ENCODE results near the gene LDB2. TPM values are rescaled to one million over a fixed set of nuclear protein-coding genes. Genes with fewer than 3 reads are reported as not detected.

Gene LDB2
- total RNA-seq, 1 donor from 2014 or later, result 55.8 TPM

- Histone ChIP-seq H3K4me3 (ENCODE audit: low read length in 3 of 3) (no peak overlapping the region), H3K36me3 (ENCODE audit: control insufficient read depth in 3 of 3, insufficient read depth in 3 of 3, low read length in 3 of 3) (no peaks in the 10 kb centered on the region), H3K27me3 (ENCODE audit: control insufficient read depth in 3 of 3, insufficient read depth in 3 of 3, low read length in 3 of 3) (no peaks in the 10 kb centered on the region), H3K27ac (ENCODE audit: low read depth, low read length) (no peak overlapping the region), H3K9ac (ENCODE audit: low read depth in 1 of 3, low read length in 3 of 3) (no peak overlapping the region), H3K4me1 (ENCODE audit: control insufficient read depth in 3 of 3, insufficient read depth in 3 of 3, low read length in 3 of 3) (peaks cover 0 to 4% (median 0%) of the 10 kb centered on the region in 3 donors), H3K9me3 (ENCODE audit: control insufficient read depth in 3 of 3, low read length in 3 of 3) (no peaks in the 10 kb centered on the region)
Measured at GRCh38 chr4:16594128-16594527, 304.3 kb downstream of the LDB2 start.

GRCh38 chr4:16593386-16593785 is 305.1 kb downstream of the LDB2 start:
- Histone ChIP-seq H3K27me3 (ENCODE audit: control insufficient read depth in 3 of 3, insufficient read depth in 3 of 3, low read length in 3 of 3) (no peaks in the 10 kb centered on the region), H3K4me1 (ENCODE audit: control insufficient read depth in 3 of 3, insufficient read depth in 3 of 3, low read length in 3 of 3) (peaks cover 0 to 4% (median 0%) of the 10 kb centered on the region in 3 donors), H3K4me3 (ENCODE audit: low read length in 3 of 3) (no peak overlapping the region), H3K9me3 (ENCODE audit: control insufficient read depth in 3 of 3, low read length in 3 of 3) (no peaks in the 10 kb centered on the region), H3K9ac (ENCODE audit: low read depth in 1 of 3, low read length in 3 of 3) (no peak overlapping the region), H3K36me3 (ENCODE audit: control insufficient read depth in 3 of 3, insufficient read depth in 3 of 3, low read length in 3 of 3) (no peaks in the 10 kb centered on the region), H3K27ac (ENCODE audit: low read depth, low read length) (no peak overlapping the region)

DNA sequence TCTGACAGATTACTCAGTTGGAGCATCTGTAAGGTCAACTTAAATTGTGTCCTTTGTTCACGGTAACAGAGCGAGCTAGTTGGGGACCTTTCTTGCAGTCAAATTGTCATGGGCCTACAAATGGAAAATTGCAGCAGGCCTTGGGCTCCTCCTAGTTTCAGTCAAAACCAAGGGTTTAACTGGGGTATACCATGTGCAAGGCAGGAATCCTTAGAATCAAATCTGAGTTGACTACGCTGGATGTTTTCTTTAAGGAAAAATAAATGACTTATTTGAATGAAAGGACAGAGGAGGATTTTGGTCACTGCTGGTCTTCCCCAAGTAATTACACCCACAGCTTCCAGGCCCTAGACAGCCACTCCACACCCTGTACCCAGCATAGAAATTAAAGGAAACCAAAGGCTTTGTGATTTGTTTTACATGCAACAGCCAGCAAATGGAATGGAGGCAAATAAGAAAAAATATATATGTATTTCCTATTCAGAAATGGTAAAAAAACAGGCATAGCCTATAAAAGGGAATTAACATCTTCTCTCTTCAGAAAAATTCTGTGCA is 307.1 kb downstream of the LDB2 start:
- Histone ChIP-seq H3K27me3 (ENCODE audit: control insufficient read depth in 3 of 3, insufficient read depth in 3 of 3, low read length in 3 of 3) (no peaks in the 10 kb centered on the region), H3K36me3 (ENCODE audit: control insufficient read depth in 3 of 3, insufficient read depth in 3 of 3, low read length in 3 of 3) (no peaks in the 10 kb centered on the region), H3K9me3 (ENCODE audit: control insufficient read depth in 3 of 3, low read length in 3 of 3) (no peaks in the 10 kb centered on the region), H3K9ac (ENCODE audit: low read depth in 1 of 3, low read length in 3 of 3) (no peak overlapping the region), H3K4me3 (ENCODE audit: low read length in 3 of 3) (no peak overlapping the region), H3K4me1 (ENCODE audit: control insufficient read depth in 3 of 3, insufficient read depth in 3 of 3, low read length in 3 of 3) (no peaks in the 10 kb centered on the region), H3K27ac (ENCODE audit: low read depth, low read length) (no peak overlapping the region)

DNA sequence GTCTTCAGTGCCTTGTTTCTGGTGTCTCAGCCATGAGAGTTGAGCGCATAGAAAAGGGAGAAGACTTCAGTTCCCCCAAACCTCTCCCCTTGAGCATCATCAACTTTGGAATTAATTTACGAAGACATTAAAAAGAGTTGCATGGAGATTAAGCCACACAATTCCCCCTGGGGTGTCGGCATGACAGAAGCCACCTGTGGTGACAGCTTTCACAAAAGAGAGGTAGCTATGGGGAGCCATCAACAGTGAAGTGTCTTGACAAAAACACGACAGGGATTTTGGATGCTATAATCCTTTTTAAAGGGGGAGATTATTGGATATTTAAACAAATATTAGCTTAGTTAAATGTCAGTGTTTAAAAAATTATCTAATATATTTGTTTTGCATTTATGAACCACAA is 307.6 kb downstream of the LDB2 start:
- no peaks in the 10 kb centered on the region for H3K27me3 ChIP-seq (ENCODE audit: control insufficient read depth in 3 of 3, insufficient read depth in 3 of 3, low read length in 3 of 3)
- no peaks in the 10 kb centered on the region for H3K4me1 ChIP-seq (ENCODE audit: control insufficient read depth in 3 of 3, insufficient read depth in 3 of 3, low read length in 3 of 3)
- H3K36me3 ChIP-seq (ENCODE audit: control insufficient read depth in 3 of 3, insufficient read depth in 3 of 3, low read length in 3 of 3), result no peaks in the 10 kb centered on the region
- H3K9ac ChIP-seq (ENCODE audit: low read depth in 1 of 3, low read length in 3 of 3), result no peak overlapping the region
- H3K9me3 ChIP-seq (ENCODE audit: control insufficient read depth in 3 of 3, low read length in 3 of 3), result no peaks in the 10 kb centered on the region
- H3K4me3 ChIP-seq (ENCODE audit: low read length in 3 of 3), result no peak overlapping the region
- no peak overlapping the region for H3K27ac ChIP-seq (ENCODE audit: low read depth, low read length)

DNA sequence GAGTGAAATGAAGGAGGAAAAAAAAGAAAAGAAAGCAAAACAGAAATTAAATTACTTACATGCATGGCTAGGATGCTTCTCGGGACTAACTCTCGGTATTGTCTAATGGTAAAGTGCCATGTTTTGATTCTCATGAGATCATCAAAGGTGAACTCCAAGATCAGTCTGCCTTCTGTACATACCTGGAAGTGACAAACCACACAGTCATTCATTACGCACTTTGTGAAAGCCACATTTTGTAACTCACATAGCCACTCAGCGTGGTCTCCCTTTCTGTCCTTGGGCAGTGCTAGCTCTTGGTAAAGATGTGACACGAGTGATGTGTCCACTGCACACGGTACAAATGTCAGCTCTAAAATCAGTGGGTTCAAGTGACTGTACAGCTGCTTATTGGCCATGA is 309.8 kb downstream of the LDB2 start:
- H3K4me3 ChIP-seq (ENCODE audit: low read length in 3 of 3), result no peak overlapping the region
- no peaks in the 10 kb centered on the region for H3K9me3 ChIP-seq (ENCODE audit: control insufficient read depth in 3 of 3, low read length in 3 of 3)
- H3K9ac ChIP-seq (ENCODE audit: low read depth in 1 of 3, low read length in 3 of 3), result no peak overlapping the region
- no peaks in the 10 kb centered on the region for H3K36me3 ChIP-seq (ENCODE audit: control insufficient read depth in 3 of 3, insufficient read depth in 3 of 3, low read length in 3 of 3)
- no peaks in the 10 kb centered on the region for H3K27me3 ChIP-seq (ENCODE audit: control insufficient read depth in 3 of 3, insufficient read depth in 3 of 3, low read length in 3 of 3)
- H3K4me1 ChIP-seq (ENCODE audit: control insufficient read depth in 3 of 3, insufficient read depth in 3 of 3, low read length in 3 of 3), result no peaks in the 10 kb centered on the region
- H3K27ac ChIP-seq (ENCODE audit: low read depth, low read length), result no peak overlapping the region

GRCh38 chr4:16588149-16588548 is 310.3 kb downstream of the LDB2 start:
- H3K9ac ChIP-seq (ENCODE audit: low read depth in 1 of 3, low read length in 3 of 3), result no peak overlapping the region
- peaks cover 0 to 2% (median 0%) of the 10 kb centered on the region in 3 donors for H3K9me3 ChIP-seq (ENCODE audit: control insufficient read depth in 3 of 3, low read length in 3 of 3)
- H3K36me3 ChIP-seq (ENCODE audit: control insufficient read depth in 3 of 3, insufficient read depth in 3 of 3, low read length in 3 of 3), result no peaks in the 10 kb centered on the region
- no peaks in the 10 kb centered on the region for H3K27me3 ChIP-seq (ENCODE audit: control insufficient read depth in 3 of 3, insufficient read depth in 3 of 3, low read length in 3 of 3)
- H3K4me3 ChIP-seq (ENCODE audit: low read length in 3 of 3), result no peak overlapping the region
- H3K27ac ChIP-seq (ENCODE audit: low read depth, low read length), result no peak overlapping the region
- H3K4me1 ChIP-seq (ENCODE audit: control insufficient read depth in 3 of 3, insufficient read depth in 3 of 3, low read length in 3 of 3), result no peaks in the 10 kb centered on the region

DNA sequence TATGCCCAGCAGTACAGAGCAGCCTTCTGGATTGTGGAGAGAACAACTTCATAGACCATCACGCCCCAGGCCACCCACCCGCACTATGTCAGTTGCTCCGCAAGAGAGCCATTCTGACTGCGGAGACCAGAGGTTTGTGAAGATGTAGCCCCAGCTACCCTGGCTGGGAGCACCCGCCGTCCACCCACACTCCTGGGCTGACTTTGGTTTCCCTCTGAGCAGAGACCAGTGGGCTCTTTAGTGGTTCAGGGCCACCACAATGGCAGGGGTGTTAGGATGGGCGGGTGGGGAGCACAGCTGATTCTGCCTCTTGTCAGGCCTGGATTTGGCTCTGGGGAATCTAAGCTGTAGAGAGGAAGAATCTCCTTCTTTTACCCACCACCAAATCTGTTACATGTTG is 313.4 kb downstream of the LDB2 start:
- no peak overlapping the region for H3K4me3 ChIP-seq (ENCODE audit: low read length in 3 of 3)
- H3K27me3 ChIP-seq (ENCODE audit: control insufficient read depth in 3 of 3, insufficient read depth in 3 of 3, low read length in 3 of 3), result no peaks in the 10 kb centered on the region
- no peak overlapping the region for H3K9ac ChIP-seq (ENCODE audit: low read depth in 1 of 3, low read length in 3 of 3)
- no peak overlapping the region for H3K27ac ChIP-seq (ENCODE audit: low read depth, low read length)
- H3K36me3 ChIP-seq (ENCODE audit: control insufficient read depth in 3 of 3, insufficient read depth in 3 of 3, low read length in 3 of 3), result no peaks in the 10 kb centered on the region
- no peaks in the 10 kb centered on the region for H3K4me1 ChIP-seq (ENCODE audit: control insufficient read depth in 3 of 3, insufficient read depth in 3 of 3, low read length in 3 of 3)
- peaks cover 0 to 2% (median 0%) of the 10 kb centered on the region in 3 donors for H3K9me3 ChIP-seq (ENCODE audit: control insufficient read depth in 3 of 3, low read length in 3 of 3)

DNA sequence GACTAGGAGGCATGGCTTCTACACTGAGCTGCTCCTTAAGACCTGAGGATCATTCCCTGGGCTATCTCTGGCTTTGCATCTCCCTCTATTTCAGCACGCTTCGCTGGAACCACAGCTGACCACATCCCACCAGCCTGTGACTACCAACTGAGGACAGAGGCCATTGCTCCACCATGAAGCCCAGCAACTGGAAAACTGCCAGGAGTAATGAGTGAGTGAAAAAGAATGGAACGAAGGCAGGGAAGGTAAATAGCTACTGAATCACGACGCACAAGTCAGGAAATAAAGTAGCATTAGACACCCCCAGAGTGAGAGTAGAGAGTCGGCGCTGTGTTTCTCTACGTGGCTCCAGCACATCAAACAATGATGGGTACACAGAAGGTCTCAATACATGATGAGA is 314.7 kb downstream of the LDB2 start:
- Histone ChIP-seq H3K36me3 (ENCODE audit: control insufficient read depth in 3 of 3, insufficient read depth in 3 of 3, low read length in 3 of 3) (no peaks in the 10 kb centered on the region), H3K9ac (ENCODE audit: low read depth in 1 of 3, low read length in 3 of 3) (no peak overlapping the region), H3K4me3 (ENCODE audit: low read length in 3 of 3) (no peak overlapping the region), H3K27me3 (ENCODE audit: control insufficient read depth in 3 of 3, insufficient read depth in 3 of 3, low read length in 3 of 3) (no peaks in the 10 kb centered on the region), H3K4me1 (ENCODE audit: control insufficient read depth in 3 of 3, insufficient read depth in 3 of 3, low read length in 3 of 3) (no peaks in the 10 kb centered on the region), H3K9me3 (ENCODE audit: control insufficient read depth in 3 of 3, low read length in 3 of 3) (peaks cover 0 to 2% (median 0%) of the 10 kb centered on the region in 3 donors), H3K27ac (ENCODE audit: low read depth, low read length) (no peak overlapping the region)

- Histone ChIP-seq H3K27me3 (ENCODE audit: control insufficient read depth in 3 of 3, insufficient read depth in 3 of 3, low read length in 3 of 3) (no peaks in the 10 kb centered on the region), H3K4me1 (ENCODE audit: control insufficient read depth in 3 of 3, insufficient read depth in 3 of 3, low read length in 3 of 3) (no peaks in the 10 kb centered on the region), H3K27ac (ENCODE audit: low read depth, low read length) (no peak overlapping the region), H3K9ac (ENCODE audit: low read depth in 1 of 3, low read length in 3 of 3) (no peak overlapping the region), H3K36me3 (ENCODE audit: control insufficient read depth in 3 of 3, insufficient read depth in 3 of 3, low read length in 3 of 3) (no peaks in the 10 kb centered on the region), H3K9me3 (ENCODE audit: control insufficient read depth in 3 of 3, low read length in 3 of 3) (peaks cover 0 to 2% (median 0%) of the 10 kb centered on the region in 3 donors), H3K4me3 (ENCODE audit: low read length in 3 of 3) (no peak overlapping the region)
Measured at GRCh38 chr4:16582526-16582925, 315.9 kb downstream of the LDB2 start.

DNA sequence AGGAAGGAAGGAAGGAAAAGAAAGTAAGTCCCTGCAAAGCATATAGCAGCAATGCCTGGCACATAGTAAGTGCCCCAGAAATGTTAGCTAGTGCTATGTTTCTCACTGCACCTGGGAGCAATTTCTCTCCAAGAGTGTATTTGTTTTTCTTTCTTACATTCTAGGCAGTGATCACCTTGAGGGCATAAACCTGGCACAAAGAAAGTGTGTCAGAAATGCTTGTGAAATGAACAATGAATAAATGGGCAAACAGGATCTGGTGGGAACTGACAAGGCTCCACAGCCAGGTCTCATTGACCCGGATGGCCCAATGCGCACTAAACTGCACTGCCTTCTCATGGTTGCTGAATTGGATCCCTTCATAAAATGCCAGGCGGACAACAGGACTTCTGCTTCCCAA is 316.4 kb downstream of the LDB2 start:
- peaks cover 0 to 2% (median 0%) of the 10 kb centered on the region in 3 donors for H3K9me3 ChIP-seq (ENCODE audit: control insufficient read depth in 3 of 3, low read length in 3 of 3)
- H3K36me3 ChIP-seq (ENCODE audit: control insufficient read depth in 3 of 3, insufficient read depth in 3 of 3, low read length in 3 of 3), result no peaks in the 10 kb centered on the region
- H3K27ac ChIP-seq (ENCODE audit: low read depth, low read length), result no peak overlapping the region
- no peak overlapping the region for H3K4me3 ChIP-seq (ENCODE audit: low read length in 3 of 3)
- no peak overlapping the region for H3K9ac ChIP-seq (ENCODE audit: low read depth in 1 of 3, low read length in 3 of 3)
- no peaks in the 10 kb centered on the region for H3K4me1 ChIP-seq (ENCODE audit: control insufficient read depth in 3 of 3, insufficient read depth in 3 of 3, low read length in 3 of 3)
- H3K27me3 ChIP-seq (ENCODE audit: control insufficient read depth in 3 of 3, insufficient read depth in 3 of 3, low read length in 3 of 3), result no peaks in the 10 kb centered on the region

Measured in skeletal muscle tissue (tissue), 4 donors.